Measurements from ENCODE around the gene PTPRD. TPM values are rescaled to one million over a fixed set of nuclear protein-coding genes. Genes with fewer than 3 reads are reported as not detected.

PTPRD gene
- total and polyA plus RNA-seq, 9 of the 15 experiments (the other 6 are each of a cell fraction or from before 2014, with no cell fraction given) = 0.11 TPM; not detected in 8

DNA sequence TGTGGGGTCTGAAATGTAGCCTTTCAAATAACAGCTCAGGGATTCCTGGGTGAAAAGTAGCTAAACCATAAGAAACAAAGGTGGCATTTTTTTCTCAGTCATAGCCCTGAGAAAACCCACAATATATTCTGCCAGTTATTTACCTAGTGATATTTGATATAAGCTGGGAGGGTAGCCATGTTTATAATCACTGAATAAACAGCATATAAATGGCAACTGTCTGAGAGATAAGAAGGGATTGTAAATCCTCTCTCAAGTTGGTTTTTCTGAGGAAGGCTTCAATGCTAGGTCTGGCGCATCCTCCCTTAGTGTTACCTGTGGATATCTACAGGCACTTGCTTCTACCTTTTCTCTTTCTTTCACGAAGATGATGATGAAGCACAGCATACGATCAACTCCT is 1732.7 kb downstream of the PTPRD start:
- TF ChIP-seq, protein P1, sequence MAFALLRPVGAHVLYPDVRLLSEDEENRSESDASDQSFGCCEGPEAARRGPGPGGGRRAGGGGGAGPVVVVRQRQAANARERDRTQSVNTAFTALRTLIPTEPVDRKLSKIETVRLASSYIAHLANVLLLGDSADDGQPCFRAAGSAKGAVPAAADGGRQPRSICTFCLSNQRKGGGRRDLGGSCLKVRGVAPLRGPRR (CRISPR knock-in tag; IDR thresholded peaks at IDR 0.05) = no peak
- TF ChIP-seq GATAD2B (IDR thresholded peaks at IDR 0.05; ENCODE audit: borderline replicate concordance) (no peak), NCOA6 (IDR thresholded peaks at IDR 0.05) (no peak), RBM34 (IDR thresholded peaks at IDR 0.05; ENCODE audit: borderline replicate concordance, insufficient read depth, low read length) (no peak), ZZZ3 (IDR thresholded peaks at IDR 0.05) (no peak), ETV5 (CRISPR knock-in tag; IDR thresholded peaks at IDR 0.05; ENCODE audit: low read depth) (no peak), CAMTA2 (CRISPR knock-in tag; conservative IDR thresholded peaks at IDR 0.05) (no peak), BRF1 (IDR thresholded peaks at IDR 0.05; ENCODE audit: borderline replicate concordance, extremely low read depth, insufficient read length) (no peak), ZBTB8A (IDR thresholded peaks at IDR 0.05; ENCODE audit: partially characterized antibody) (no peak), KDM1A (IDR thresholded peaks at IDR 0.05) (no peak), ZNF239 (CRISPR knock-in tag; IDR thresholded peaks at IDR 0.05) (no peak)
- TF ChIP-seq, protein P2, sequence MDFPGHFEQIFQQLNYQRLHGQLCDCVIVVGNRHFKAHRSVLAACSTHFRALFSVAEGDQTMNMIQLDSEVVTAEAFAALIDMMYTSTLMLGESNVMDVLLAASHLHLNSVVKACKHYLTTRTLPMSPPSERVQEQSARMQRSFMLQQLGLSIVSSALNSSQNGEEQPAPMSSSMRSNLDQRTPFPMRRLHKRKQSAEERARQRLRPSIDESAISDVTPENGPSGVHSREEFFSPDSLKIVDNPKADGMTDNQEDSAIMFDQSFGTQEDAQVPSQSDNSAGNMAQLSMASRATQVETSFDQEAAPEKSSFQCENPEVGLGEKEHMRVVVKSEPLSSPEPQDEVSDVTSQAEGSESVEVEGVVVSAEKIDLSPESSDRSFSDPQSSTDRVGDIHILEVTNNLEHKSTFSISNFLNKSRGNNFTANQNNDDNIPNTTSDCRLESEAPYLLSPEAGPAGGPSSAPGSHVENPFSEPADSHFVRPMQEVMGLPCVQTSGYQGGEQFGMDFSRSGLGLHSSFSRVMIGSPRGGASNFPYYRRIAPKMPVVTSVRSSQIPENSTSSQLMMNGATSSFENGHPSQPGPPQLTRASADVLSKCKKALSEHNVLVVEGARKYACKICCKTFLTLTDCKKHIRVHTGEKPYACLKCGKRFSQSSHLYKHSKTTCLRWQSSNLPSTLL (IDR thresholded peaks at IDR 0.05) = no peak
- TF ChIP-seq, protein P3, sequence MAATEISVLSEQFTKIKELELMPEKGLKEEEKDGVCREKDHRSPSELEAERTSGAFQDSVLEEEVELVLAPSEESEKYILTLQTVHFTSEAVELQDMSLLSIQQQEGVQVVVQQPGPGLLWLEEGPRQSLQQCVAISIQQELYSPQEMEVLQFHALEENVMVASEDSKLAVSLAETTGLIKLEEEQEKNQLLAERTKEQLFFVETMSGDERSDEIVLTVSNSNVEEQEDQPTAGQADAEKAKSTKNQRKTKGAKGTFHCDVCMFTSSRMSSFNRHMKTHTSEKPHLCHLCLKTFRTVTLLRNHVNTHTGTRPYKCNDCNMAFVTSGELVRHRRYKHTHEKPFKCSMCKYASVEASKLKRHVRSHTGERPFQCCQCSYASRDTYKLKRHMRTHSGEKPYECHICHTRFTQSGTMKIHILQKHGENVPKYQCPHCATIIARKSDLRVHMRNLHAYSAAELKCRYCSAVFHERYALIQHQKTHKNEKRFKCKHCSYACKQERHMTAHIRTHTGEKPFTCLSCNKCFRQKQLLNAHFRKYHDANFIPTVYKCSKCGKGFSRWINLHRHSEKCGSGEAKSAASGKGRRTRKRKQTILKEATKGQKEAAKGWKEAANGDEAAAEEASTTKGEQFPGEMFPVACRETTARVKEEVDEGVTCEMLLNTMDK (IDR thresholded peaks at IDR 0.05; ENCODE audit: borderline replicate concordance, insufficient read depth, low read depth, low read length, poor library complexity, severe bottlenecking) = no peak
- TF ChIP-seq, protein P4, sequence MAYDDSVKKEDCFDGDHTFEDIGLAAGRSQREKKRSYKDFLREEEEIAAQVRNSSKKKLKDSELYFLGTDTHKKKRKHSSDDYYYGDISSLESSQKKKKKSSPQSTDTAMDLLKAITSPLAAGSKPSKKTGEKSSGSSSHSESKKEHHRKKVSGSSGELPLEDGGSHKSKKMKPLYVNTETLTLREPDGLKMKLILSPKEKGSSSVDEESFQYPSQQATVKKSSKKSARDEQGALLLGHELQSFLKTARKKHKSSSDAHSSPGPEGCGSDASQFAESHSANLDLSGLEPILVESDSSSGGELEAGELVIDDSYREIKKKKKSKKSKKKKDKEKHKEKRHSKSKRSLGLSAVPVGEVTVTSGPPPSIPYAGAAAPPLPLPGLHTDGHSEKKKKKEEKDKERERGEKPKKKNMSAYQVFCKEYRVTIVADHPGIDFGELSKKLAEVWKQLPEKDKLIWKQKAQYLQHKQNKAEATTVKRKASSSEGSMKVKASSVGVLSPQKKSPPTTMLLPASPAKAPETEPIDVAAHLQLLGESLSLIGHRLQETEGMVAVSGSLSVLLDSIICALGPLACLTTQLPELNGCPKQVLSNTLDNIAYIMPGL (CRISPR knock-in tag; IDR thresholded peaks at IDR 0.05) = no peak
- Histone ChIP-seq H3K27ac (ENCODE audit: extremely low read depth, low read depth, low read length) (no peak overlapping the region), H3K4me3 (no peak overlapping the region), H4K20me1 (replicated peaks; ENCODE audit: control insufficient read depth, insufficient read depth, low read length) (no peaks in the 10 kb centered on the region), H2AFZ (ENCODE audit: low read depth, low read length) (no peak overlapping the region), H3K36me3 (ENCODE audit: control insufficient read depth, insufficient read depth, low read length) (no peaks in the 10 kb centered on the region), H3K79me2 (ENCODE audit: control insufficient read depth, insufficient read depth, low read length) (no peaks in the 10 kb centered on the region), H3K9ac (ENCODE audit: insufficient read depth in 1 of 2, low read depth in 2 of 2, low read length in 2 of 2) (no peak overlapping the region), H3K4me2 (ENCODE audit: insufficient read depth, low read length) (no peak overlapping the region), H3K9me1 (ENCODE audit: control insufficient read depth, insufficient read depth, low read length) (no peaks in the 10 kb centered on the region), H3K27me3 (ENCODE audit: control insufficient read depth in 2 of 2, insufficient read depth in 2 of 2, low read length in 2 of 2) (no peaks in the 10 kb centered on the region), H3K9me3 (replicated peaks; ENCODE audit: control insufficient read depth, insufficient read depth, low read depth, low read length) (no peaks in the 10 kb centered on the region), H3K4me1 (replicated peaks in 1 of 2; ENCODE audit: control insufficient read depth in 2 of 2, insufficient read depth in 2 of 2, low read length in 2 of 2) (no peaks in the 10 kb centered on the region)
- no TSS peak for BruUV-seq (replicated peaks)
- 0% methylated on average over 1 of the region's 3 CpGs for WGBS (ENCODE audit: insufficient coverage, low coverage, missing lambda C conversion rate)
- in situ Hi-C loops (cut with MboI) = no loop called here
- ATAC-seq = no peak
- intact Hi-C loops (cut with micrococcal nuclease) = no loop called here
- no peak for DNase-seq (ENCODE audit: extremely low read depth in 1 of 4, low spot score in 3 of 4)
- FAIRE-seq = no peak
- ChIA-PET POLR2A (no interaction called here), CTCF (ENCODE audit: low intra/inter-chr PET ratio) (no interaction called here)
